Stimulated activated CD4-positive, alpha-beta T cell treated with anti-CD3 and anti-CD28 coated beads, Interleukin-4, amount 100 ng/mL, for 4 hours (primary cell): ENCODE measurements around the gene MTHFD1.

Experiments
- DNase-seq, 2 experiments: peaks; one replicate each; pipeline ENCODE4 v3.0.0-alpha.2; 2020

Gene MTHFD1

GRCh38 chr14:64501411-64502171, 113.4 kb downstream of the MTHFD1 start:
- DNase-seq, result no peak

GRCh38 chr14:64502456-64502855, 114.3 kb downstream of the MTHFD1 start:
- DNase-seq, result peak in 1 of 2 experiments; percentile 10

DNA sequence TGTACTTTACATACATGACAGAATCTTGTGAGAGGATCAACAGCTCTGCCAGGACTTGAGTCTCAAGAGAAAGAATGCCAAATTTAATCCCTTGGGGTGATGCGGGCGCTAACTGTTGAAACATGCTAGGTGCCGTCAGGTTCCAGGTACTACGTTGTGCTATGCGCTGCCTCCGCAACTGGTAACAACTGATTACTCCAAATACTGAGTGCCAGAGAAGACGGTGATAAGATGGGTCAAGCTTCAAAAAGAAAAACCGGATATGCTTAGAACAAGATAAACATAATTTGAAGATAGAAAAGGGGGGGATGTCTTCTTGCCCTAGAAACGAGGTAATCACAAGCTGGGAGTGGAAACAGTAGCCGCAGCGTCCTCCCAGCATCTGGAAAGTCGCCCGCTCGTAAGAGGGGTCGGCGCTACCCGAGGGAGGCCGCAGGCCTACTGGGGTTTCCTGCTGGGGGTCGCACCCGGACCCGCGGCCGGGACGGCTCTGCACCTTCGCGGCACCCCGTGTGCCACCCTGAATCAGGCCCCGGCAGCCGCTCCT, 114.8 kb downstream of the MTHFD1 start:
- DNase-seq, result peak in 1 of 2 experiments; percentile 17

DNA sequence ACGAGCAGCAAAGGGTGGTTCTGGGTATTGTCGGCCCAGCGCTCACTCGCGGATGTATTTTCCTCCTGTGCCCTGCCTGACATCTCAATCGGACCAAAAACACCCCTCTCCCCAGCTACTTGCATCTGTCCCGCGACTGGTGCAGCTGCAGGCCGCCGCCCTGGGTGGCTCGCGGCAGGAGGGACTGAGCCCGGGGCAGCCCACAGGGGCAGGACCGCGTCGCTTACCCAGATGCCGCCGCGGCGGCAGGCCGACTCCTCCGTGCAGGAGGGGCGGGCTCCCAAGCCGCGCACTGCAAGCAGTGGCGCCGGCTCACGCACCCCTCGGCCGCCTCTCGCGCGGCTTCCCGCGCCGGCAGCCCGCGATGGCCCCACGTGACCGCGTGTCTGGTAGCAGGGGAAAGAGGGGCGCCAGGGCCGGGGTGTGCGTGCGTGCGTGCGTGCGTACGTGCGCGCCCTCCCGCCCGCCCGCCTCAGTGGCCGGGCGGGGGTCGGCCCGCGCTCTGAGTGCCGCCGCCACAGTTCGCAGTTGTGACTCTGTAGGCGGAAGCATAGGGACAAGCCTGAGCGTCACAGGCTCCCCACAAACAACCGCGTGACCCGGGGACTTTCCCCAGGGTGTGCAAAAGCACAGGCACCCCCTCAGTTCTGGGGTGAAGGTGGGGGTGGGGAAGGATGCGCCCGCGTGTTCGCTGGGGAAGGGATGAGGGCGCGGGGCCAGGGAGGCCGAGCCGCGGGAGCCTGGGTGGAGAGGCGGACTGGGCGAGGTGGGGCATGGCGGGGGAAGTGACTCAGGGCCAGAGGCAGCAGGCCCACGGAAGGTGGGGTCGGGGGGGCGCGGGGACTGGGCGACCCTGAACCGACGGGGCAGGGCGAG, 115.5 kb downstream of the MTHFD1 start, which contains the start of gene ZBTB25:
ZBTB25 (minus strand) TSS at position 405 of the 876 bp plus-strand sequence. CDS start 13,305 bp downstream, outside the sequence.
- peak; percentile 83 to 98 for DNase-seq

DNA sequence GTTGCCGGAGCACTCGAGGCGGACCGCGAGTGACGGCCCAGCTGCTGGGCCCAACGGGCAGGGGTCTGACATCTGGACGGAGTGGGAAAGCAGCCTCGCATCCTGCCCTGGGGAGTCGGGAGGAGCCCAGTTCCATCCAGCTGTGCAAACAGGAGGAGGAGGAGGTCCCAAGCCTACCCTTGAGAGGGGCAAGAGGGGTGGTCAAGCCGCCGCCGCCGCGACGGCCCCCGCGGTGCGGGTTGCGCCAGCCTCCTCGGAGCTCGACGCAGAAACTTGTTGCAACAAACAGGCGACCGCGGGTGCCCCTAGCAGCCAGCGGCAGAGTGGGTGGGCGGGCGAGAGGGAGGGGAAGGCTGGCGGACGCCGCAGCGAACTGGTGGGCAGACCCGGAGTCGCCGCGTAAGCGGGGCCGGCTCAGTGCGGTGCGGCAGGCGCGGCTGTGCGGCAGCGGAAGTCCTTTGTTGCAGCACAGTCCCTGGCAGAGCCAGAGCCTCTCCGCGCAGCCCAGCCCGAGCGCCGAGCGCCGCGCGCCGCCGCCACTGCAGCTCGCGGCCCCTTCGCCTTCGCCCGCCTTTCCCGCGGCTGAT, 116.2 kb downstream of the MTHFD1 start, which contains the start of gene ZBTB1:
ZBTB1 (plus strand) TSS at position 461 of the 587 bp plus-strand sequence. CDS start 16,735 bp downstream, outside the sequence.
- peak; percentile 82 to 87 for DNase-seq

DNA sequence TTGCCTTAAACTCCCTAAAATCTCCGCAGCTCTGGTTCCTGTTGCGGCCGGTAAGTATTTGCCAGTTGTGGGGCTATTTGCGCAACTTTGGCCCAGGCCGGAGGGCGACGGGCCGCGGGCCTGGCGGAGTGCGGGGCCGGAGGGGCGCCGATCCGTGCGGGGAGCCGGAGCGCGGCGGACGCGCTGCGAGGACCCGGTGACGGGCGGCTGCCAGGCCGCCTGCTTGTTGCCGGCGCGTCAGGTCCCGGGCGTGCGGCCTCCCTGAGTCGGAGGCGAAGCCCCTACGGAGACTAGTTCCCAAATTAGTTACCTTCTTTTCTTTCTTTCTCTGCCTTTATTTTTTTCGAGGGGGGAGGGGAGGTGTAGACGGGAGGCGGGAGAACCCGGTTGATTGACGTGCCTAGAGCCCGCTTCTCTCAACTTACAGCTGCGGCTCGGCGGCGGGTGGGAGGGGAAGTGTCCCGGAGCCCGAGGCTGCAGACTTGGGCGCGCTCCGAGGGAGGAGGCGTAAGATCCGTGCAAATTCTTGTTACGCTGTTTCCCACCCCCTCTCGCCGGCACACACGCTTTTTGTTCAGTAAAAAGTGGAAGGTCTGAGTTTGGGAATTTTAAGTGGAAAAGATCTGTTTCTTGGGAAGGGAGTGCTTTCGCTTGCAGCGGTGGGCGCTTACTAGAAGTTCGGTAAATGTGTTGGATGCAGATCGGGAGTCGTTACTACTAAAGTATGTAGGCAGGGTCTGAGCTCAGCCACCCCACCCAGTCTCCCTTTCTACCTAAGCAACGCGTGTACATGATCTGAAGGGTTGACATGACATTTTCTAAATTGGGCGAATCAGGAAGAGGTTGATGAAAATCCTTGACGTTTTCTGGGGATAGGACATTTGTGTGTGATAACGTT, 117.0 kb downstream of the MTHFD1 start:
- DNase-seq, result peak; percentile 80 to 85

- DNase-seq, result no peak
These were observed 118.6 kb downstream of the MTHFD1 start for GRCh38 chr14:64506721-64507120.

DNA sequence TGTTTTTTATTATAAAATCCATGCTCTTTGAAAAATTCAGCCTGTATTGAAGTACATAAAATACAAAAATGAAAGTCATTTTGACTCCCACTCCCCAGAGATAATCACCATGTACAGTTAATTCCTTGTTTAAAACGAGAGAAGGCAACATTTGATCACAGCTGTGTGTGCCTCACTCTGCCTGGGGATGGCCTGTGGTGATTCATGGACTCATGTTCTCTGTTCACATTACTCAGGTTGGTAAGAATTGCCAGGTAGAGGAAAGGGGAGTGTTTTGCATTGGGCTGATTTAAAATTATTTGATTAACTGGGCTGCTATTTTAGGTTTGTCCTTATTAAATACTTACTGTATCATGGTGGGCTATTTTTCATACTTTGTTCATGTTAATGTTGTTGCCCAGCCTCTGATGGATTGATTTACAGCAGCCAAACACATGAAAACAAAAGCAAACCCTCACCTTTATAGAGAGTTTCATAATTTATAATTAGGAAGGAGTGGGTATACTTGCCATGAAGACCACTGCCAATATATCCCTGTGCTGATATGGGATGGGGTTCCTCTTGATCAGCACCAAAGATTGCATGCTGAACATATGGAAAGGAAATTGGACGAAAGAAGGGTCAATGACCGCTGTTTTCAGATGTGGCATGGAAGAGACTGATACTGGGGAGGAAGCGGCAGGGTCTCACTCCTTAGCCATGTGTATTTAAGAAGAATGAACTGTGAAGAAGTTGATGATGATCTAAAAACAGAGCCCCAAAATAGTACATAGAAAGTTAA, 119.4 kb downstream of the MTHFD1 start:
- DNase-seq, result peak; percentile 35 to 63

GRCh38 chr14:64508215-64508776, 120.1 kb downstream of the MTHFD1 start:
- no peak for DNase-seq

GRCh38 chr14:64509036-64509435, 120.9 kb downstream of the MTHFD1 start:
- DNase-seq, result no peak
